Stomach smooth muscle (tissue), 2 donors: Measurements from ENCODE around the gene NCK2.

Experiments
- H3K27ac ChIP-seq: one replicate; pipeline ENCODE4 v1.7.0; 2013; ENCODE audit warnings: mild to moderate bottlenecking, low read length, inconsistent platforms
- H3K27me3 ChIP-seq, 2 donors: one replicate each; pipeline ENCODE4 v1.7.0; 2013; ENCODE audit warnings: low read length in 2 of 2; ENCODE audit not compliant: insufficient read depth in 2 of 2, control insufficient read depth in 1 of 2
- H3K36me3 ChIP-seq, 2 donors: one replicate each; pipeline ENCODE4 v1.7.0; 2013; ENCODE audit warnings: low read length in 2 of 2; ENCODE audit not compliant: control insufficient read depth in 2 of 2, insufficient read depth in 2 of 2
- H3K4me1 ChIP-seq: one replicate; pipeline ENCODE4 v1.7.0; 2013; ENCODE audit warnings: low read length; ENCODE audit not compliant: control insufficient read depth, insufficient read depth
- H3K4me3 ChIP-seq, 2 donors: one replicate each; pipeline ENCODE4 v1.7.0; 2013; ENCODE audit warnings: low read length in 2 of 2
- H3K9ac ChIP-seq, 2 donors: one replicate each; pipeline ENCODE4 v1.7.0; 2013; ENCODE audit warnings: low read length in 2 of 2, mild to moderate bottlenecking in 1 of 2
- H3K9me3 ChIP-seq, 2 donors: one replicate each; pipeline ENCODE4 v1.7.0; 2013; ENCODE audit warnings: low read length in 2 of 2; ENCODE audit not compliant: control insufficient read depth in 2 of 2
- donor health status: healthy.
- donor health status: Pancreatic carcinoma.

Gene NCK2

GRCh38 chr2:105848367-105848766 is 103.7 kb downstream of the NCK2 start:
- Histone ChIP-seq H3K27ac (no peak overlapping the region), H3K36me3 (no peaks in the 10 kb centered on the region), H3K9ac (no peak overlapping the region), H3K4me3 (no peak overlapping the region), H3K9me3 (no peaks in the 10 kb centered on the region), H3K27me3 (no peaks in the 10 kb centered on the region), H3K4me1 (peaks cover 6% of the 10 kb centered on the region)

GRCh38 chr2:105849431-105850179 is 104.9 kb downstream of the NCK2 start:
- no peaks in the 10 kb centered on the region for H3K27me3 ChIP-seq
- H3K27ac ChIP-seq = no peak overlapping the region
- H3K9ac ChIP-seq = no peak overlapping the region
- H3K4me1 ChIP-seq = no peaks in the 10 kb centered on the region
- no peaks in the 10 kb centered on the region for H3K36me3 ChIP-seq
- H3K4me3 ChIP-seq = no peak overlapping the region
- H3K9me3 ChIP-seq = no peaks in the 10 kb centered on the region

- Histone ChIP-seq H3K27me3 (no peaks in the 10 kb centered on the region), H3K4me1 (peaks cover 5% of the 10 kb centered on the region), H3K27ac (no peak overlapping the region), H3K9ac (no peak overlapping the region), H3K36me3 (no peaks in the 10 kb centered on the region), H3K9me3 (no peaks in the 10 kb centered on the region), H3K4me3 (no peak overlapping the region)
Measured at GRCh38 chr2:105852066-105852465, 107.4 kb downstream of the NCK2 start.

GRCh38 chr2:105853354-105854088 is 108.8 kb downstream of the NCK2 start:
- Histone ChIP-seq H3K27ac (no peak overlapping the region), H3K9ac (no peak overlapping the region), H3K36me3 (no peaks in the 10 kb centered on the region), H3K4me1 (peaks cover 5% of the 10 kb centered on the region), H3K27me3 (no peaks in the 10 kb centered on the region), H3K9me3 (no peaks in the 10 kb centered on the region), H3K4me3 (no peak overlapping the region)

- Histone ChIP-seq H3K36me3 (no peaks in the 10 kb centered on the region), H3K9ac (no peak overlapping the region), H3K4me1 (peaks cover 5% of the 10 kb centered on the region), H3K4me3 (no peak overlapping the region), H3K9me3 (no peaks in the 10 kb centered on the region), H3K27me3 (no peaks in the 10 kb centered on the region), H3K27ac (no peak overlapping the region)
Measured at GRCh38 chr2:105854972-105855371, 110.3 kb downstream of the NCK2 start.

GRCh38 chr2:105856581-105856980 is 111.9 kb downstream of the NCK2 start:
- Histone ChIP-seq H3K4me1 (peaks cover 5% of the 10 kb centered on the region), H3K27me3 (no peaks in the 10 kb centered on the region), H3K4me3 (no peak overlapping the region), H3K9ac (no peak overlapping the region), H3K27ac (no peak overlapping the region), H3K36me3 (no peaks in the 10 kb centered on the region), H3K9me3 (no peaks in the 10 kb centered on the region)

- no peaks in the 10 kb centered on the region for H3K36me3 ChIP-seq
- H3K9ac ChIP-seq = no peak overlapping the region
- no peaks in the 10 kb centered on the region for H3K9me3 ChIP-seq
- H3K27me3 ChIP-seq = no peaks in the 10 kb centered on the region
- H3K27ac ChIP-seq = no peak overlapping the region
- H3K4me3 ChIP-seq = no peak overlapping the region
- peaks cover 10% of the 10 kb centered on the region for H3K4me1 ChIP-seq
Measured at GRCh38 chr2:105857076-105857740, 112.5 kb downstream of the NCK2 start.

- peaks cover 25% of the 10 kb centered on the region for H3K4me1 ChIP-seq
- H3K27ac ChIP-seq = no peak overlapping the region
- H3K27me3 ChIP-seq = no peaks in the 10 kb centered on the region
- H3K9ac ChIP-seq = no peak overlapping the region
- H3K9me3 ChIP-seq = no peaks in the 10 kb centered on the region
- no peak overlapping the region for H3K4me3 ChIP-seq
- H3K36me3 ChIP-seq = no peaks in the 10 kb centered on the region
Measured at GRCh38 chr2:105858868-105859693, 114.4 kb downstream of the NCK2 start.

- H3K27me3 ChIP-seq = no peaks in the 10 kb centered on the region
- no peak overlapping the region for H3K4me3 ChIP-seq
- H3K27ac ChIP-seq = no peak overlapping the region
- no peak overlapping the region for H3K9ac ChIP-seq
- H3K9me3 ChIP-seq = no peaks in the 10 kb centered on the region
- no peaks in the 10 kb centered on the region for H3K36me3 ChIP-seq
- H3K4me1 ChIP-seq = peaks cover 26% of the 10 kb centered on the region
Measured at GRCh38 chr2:105859694-105859951, 114.9 kb downstream of the NCK2 start.

GRCh38 chr2:105860567-105860966 is 115.9 kb downstream of the NCK2 start:
- H3K9me3 ChIP-seq = no peaks in the 10 kb centered on the region
- H3K4me3 ChIP-seq = no peak overlapping the region
- peaks cover 31% of the 10 kb centered on the region for H3K4me1 ChIP-seq
- H3K27me3 ChIP-seq = no peaks in the 10 kb centered on the region
- no peak overlapping the region for H3K9ac ChIP-seq
- H3K36me3 ChIP-seq = no peaks in the 10 kb centered on the region
- H3K27ac ChIP-seq = no peak overlapping the region
